HepG2 (cell line): Measurements from ENCODE around the gene NRSN2. TPM values are rescaled to one million over a fixed set of nuclear protein-coding genes. Genes with fewer than 3 reads are reported as not detected.

Experiments used
- ETV6 ChIP-seq: sonication (generic); formaldehyde crosslinking; conservative IDR thresholded peaks from 2 replicates; pipeline ENCODE4 v1.4.0; 2020; ENCODE audit warnings: missing genetic modification reagents
- JUN ChIP-seq: sonication (generic); formaldehyde crosslinking; IDR thresholded peaks from 2 replicates; pipeline ENCODE4 v1.4.0; 2020; ENCODE audit warnings: mild to moderate bottlenecking, missing genetic modification reagents
- MEIS2 ChIP-seq: sonication (generic); formaldehyde crosslinking; IDR thresholded peaks from 2 replicates; pipeline ENCODE4 v1.9.0; 2021; ENCODE audit warnings: mild to moderate bottlenecking, missing genetic modification reagents
- PHF20 ChIP-seq: sonication (generic); formaldehyde crosslinking; IDR thresholded peaks from 2 replicates; pipeline ENCODE4 v1.5.0; 2020; ENCODE audit warnings: mild to moderate bottlenecking, missing genetic modification reagents
- PHF5A ChIP-seq: IDR thresholded peaks from one replicate; pipeline ENCODE4 v1.6.1; 2018; ENCODE audit warnings: low read depth, missing genetic modification reagents; ENCODE audit not compliant: unreplicated experiment
- RBFOX2 ChIP-seq: fragments of 200-400 bp; formaldehyde crosslinking; IDR thresholded peaks from 2 replicates; pipeline ENCODE4 v1.6.1; 2017; ENCODE audit warnings: low read depth, mild to moderate bottlenecking, low read length
- SRF ChIP-seq: IDR thresholded peaks from 2 replicates; pipeline ENCODE4 v1.6.1; 2011; ENCODE audit warnings: mild to moderate bottlenecking, low read depth, low read length, moderate library complexity
- ZFX ChIP-seq: sonication (generic); formaldehyde crosslinking; IDR thresholded peaks from 2 replicates; pipeline ENCODE4 v1.4.0; 2020; ENCODE audit warnings: mild to moderate bottlenecking, low read depth, missing genetic modification reagents, moderate library complexity
- ZNF501 ChIP-seq: sonication (generic); formaldehyde crosslinking; IDR thresholded peaks from 2 replicates; pipeline ENCODE4 v1.5.1; 2020; ENCODE audit warnings: mild to moderate bottlenecking, moderate library complexity, missing genetic modification reagents
- ZNF530 ChIP-seq: sonication (generic); formaldehyde crosslinking; IDR thresholded peaks from 2 replicates; pipeline ENCODE4 v1.5.0; 2020; ENCODE audit warnings: low read depth, mild to moderate bottlenecking, missing genetic modification reagents
- ZNF672 ChIP-seq: sonication (generic); formaldehyde crosslinking; IDR thresholded peaks from 2 replicates; pipeline ENCODE4 v1.8.1; 2022; ENCODE audit warnings: missing genetic modification reagents
- ZNF75D ChIP-seq: sonication (generic); formaldehyde crosslinking; IDR thresholded peaks from 2 replicates; pipeline ENCODE4 v1.8.1; 2023; ENCODE audit warnings: missing genetic modification reagents, mild to moderate bottlenecking, borderline replicate concordance
- ZSCAN29 ChIP-seq: sonication (generic); formaldehyde crosslinking; conservative IDR thresholded peaks from 2 replicates; pipeline ENCODE4 v1.4.0; 2020; ENCODE audit warnings: mild to moderate bottlenecking, missing genetic modification reagents
- polyA plus RNA-seq, 8 experiments: library from polyadenylated mRNA; depleted of rRNA in 3 of 8; stranded (reverse) in 7 of 8; unstranded in 1 of 8; fragments of >200 nt; fragmentation: Illumina TruSeq in 4 of 8; extraction: Trizol in 4 of 8; gene quantifications; 2 replicates each; pipeline versions ENCODE4 v1.2.1 to v1.2.3, GENCODE V29; 2011 to 2016; ENCODE audit warnings: low read depth in 4 of 8, missing spikeins in 1 of 8, mixed read lengths in 1 of 8; ENCODE audit not compliant: insufficient read depth in 1 of 8
- total RNA-seq, 5 experiments: library from RNA; depleted of rRNA; stranded (reverse); fragments of >200 nt; fragmentation: Illumina TruSeq; extraction: Trizol; gene quantifications; 2 replicates each; pipeline ENCODE4 v1.2.3, GENCODE V29; 2016; ENCODE audit warnings: low read depth in 1 of 5
- TF ChIP-seq, protein P1 (sequence below): sonication (generic); formaldehyde crosslinking; IDR thresholded peaks from 2 replicates; pipeline ENCODE4 v1.9.0; 2021; ENCODE audit warnings: mild to moderate bottlenecking, missing genetic modification reagents
- TF ChIP-seq, protein P2 (sequence below): sonication (generic); formaldehyde crosslinking; IDR thresholded peaks from 2 replicates; pipeline ENCODE4 v1.4.0; 2020; ENCODE audit warnings: missing genetic modification reagents, borderline replicate concordance
- TF ChIP-seq, protein P3 (sequence below): sonication (generic); formaldehyde crosslinking; IDR thresholded peaks from 2 replicates; pipeline ENCODE4 v1.5.0; 2020; ENCODE audit warnings: missing genetic modification reagents, mild to moderate bottlenecking, borderline replicate concordance
- TF ChIP-seq, protein P4 (sequence below): sonication (generic); formaldehyde crosslinking; IDR thresholded peaks from 2 replicates; pipeline ENCODE4 v1.9.0; 2022; ENCODE audit warnings: missing genetic modification reagents, mild to moderate bottlenecking, borderline replicate concordance
- TF ChIP-seq, protein P5 (sequence below): sonication (generic); formaldehyde crosslinking; IDR thresholded peaks from 2 replicates; pipeline ENCODE4 v1.5.0; 2020; ENCODE audit warnings: missing genetic modification reagents

Gene NRSN2
- total and polyA plus RNA-seq, 2 of the 13 experiments (the other 11 are each of a cell fraction or from before 2014, with no cell fraction given): 32.3 to 49.4 TPM

DNA sequence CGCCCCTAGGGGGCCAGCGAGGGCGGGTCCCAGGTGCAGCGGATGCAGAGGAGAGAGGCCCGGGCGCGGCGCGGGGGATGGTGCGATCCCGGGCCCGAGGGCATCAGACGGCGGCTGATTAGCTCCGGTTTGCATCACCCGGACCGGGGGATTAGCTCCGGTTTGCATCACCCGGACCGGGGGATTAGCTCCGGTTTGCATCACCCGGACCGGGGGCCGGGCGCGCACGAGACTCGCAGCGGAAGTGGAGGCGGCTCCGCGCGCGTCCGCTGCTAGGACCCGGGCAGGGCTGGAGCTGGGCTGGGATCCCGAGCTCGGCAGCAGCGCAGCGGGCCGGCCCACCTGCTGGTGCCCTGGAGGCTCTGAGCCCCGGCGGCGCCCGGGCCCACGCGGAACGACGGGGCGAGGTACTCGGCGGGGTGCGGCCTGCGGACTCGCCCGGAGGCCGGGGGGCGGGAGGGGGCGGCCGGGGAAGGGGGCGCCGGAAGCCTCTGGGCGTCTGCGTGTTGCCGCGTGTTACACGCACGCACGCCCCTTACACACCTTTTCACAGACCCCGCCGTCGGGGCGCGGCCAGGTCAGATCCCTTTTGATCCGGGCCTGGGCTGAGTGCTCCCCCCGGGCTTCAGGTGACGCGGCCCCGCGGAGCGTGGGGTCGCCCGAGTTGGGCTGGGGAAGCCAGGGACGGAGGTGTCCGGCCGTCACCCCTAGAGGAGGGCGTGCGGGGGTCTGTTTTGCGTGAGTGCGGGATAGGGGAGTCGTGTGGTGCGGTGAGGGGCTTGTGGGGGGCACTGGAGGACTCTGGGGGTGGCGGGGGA is 34.1 kb downstream of the NRSN2 start (continued):
- peak; percentile 94 for TF ChIP-seq ETV6 (CRISPR knock-in tag)
- TF ChIP-seq, protein P1, sequence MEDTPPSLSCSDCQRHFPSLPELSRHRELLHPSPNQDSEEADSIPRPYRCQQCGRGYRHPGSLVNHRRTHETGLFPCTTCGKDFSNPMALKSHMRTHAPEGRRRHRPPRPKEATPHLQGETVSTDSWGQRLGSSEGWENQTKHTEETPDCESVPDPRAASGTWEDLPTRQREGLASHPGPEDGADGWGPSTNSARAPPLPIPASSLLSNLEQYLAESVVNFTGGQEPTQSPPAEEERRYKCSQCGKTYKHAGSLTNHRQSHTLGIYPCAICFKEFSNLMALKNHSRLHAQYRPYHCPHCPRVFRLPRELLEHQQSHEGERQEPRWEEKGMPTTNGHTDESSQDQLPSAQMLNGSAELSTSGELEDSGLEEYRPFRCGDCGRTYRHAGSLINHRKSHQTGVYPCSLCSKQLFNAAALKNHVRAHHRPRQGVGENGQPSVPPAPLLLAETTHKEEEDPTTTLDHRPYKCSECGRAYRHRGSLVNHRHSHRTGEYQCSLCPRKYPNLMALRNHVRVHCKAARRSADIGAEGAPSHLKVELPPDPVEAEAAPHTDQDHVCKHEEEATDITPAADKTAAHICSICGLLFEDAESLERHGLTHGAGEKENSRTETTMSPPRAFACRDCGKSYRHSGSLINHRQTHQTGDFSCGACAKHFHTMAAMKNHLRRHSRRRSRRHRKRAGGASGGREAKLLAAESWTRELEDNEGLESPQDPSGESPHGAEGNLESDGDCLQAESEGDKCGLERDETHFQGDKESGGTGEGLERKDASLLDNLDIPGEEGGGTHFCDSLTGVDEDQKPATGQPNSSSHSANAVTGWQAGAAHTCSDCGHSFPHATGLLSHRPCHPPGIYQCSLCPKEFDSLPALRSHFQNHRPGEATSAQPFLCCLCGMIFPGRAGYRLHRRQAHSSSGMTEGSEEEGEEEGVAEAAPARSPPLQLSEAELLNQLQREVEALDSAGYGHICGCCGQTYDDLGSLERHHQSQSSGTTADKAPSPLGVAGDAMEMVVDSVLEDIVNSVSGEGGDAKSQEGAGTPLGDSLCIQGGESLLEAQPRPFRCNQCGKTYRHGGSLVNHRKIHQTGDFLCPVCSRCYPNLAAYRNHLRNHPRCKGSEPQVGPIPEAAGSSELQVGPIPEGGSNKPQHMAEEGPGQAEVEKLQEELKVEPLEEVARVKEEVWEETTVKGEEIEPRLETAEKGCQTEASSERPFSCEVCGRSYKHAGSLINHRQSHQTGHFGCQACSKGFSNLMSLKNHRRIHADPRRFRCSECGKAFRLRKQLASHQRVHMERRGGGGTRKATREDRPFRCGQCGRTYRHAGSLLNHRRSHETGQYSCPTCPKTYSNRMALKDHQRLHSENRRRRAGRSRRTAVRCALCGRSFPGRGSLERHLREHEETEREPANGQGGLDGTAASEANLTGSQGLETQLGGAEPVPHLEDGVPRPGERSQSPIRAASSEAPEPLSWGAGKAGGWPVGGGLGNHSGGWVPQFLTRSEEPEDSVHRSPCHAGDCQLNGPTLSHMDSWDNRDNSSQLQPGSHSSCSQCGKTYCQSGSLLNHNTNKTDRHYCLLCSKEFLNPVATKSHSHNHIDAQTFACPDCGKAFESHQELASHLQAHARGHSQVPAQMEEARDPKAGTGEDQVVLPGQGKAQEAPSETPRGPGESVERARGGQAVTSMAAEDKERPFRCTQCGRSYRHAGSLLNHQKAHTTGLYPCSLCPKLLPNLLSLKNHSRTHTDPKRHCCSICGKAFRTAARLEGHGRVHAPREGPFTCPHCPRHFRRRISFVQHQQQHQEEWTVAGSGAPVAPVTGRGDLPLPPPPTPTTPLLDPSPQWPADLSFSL: no peak
- no peak for TF ChIP-seq PHF5A (CRISPR knock-in tag)
- TF ChIP-seq ZNF501 (CRISPR knock-in tag): peak; percentile 80; the same call in 1 of the 2 replicates
- TF ChIP-seq RBFOX2: peak; percentile 98
- 0 out of 2 replicates have a peak, but pooled peaks have one; percentile 52 for TF ChIP-seq ZNF75D (CRISPR knock-in tag)
- TF ChIP-seq ZSCAN29 (CRISPR knock-in tag): peak; percentile 93; the same call in 1 of the 2 replicates
- TF ChIP-seq, protein P2, sequence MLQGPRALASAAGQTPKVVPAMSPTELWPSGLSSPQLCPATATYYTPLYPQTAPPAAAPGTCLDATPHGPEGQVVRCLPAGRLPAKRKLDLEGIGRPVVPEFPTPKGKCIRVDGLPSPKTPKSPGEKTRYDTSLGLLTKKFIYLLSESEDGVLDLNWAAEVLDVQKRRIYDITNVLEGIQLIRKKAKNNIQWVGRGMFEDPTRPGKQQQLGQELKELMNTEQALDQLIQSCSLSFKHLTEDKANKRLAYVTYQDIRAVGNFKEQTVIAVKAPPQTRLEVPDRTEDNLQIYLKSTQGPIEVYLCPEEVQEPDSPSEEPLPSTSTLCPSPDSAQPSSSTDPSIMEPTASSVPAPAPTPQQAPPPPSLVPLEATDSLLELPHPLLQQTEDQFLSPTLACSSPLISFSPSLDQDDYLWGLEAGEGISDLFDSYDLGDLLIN (CRISPR knock-in tag): peak; percentile 73; the same call in 1 of the 2 replicates
- TF ChIP-seq MEIS2 (CRISPR knock-in tag): peak; percentile 74
- no peak for TF ChIP-seq ZNF672
- TF ChIP-seq, protein P3, sequence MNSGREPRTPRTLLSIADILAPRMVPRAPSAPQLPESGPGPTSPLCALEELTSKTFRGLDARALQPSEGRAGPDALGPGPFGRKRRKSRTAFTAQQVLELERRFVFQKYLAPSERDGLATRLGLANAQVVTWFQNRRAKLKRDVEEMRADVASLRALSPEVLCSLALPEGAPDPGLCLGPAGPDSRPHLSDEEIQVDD (CRISPR knock-in tag): peak; percentile 23
- TF ChIP-seq, protein P4, sequence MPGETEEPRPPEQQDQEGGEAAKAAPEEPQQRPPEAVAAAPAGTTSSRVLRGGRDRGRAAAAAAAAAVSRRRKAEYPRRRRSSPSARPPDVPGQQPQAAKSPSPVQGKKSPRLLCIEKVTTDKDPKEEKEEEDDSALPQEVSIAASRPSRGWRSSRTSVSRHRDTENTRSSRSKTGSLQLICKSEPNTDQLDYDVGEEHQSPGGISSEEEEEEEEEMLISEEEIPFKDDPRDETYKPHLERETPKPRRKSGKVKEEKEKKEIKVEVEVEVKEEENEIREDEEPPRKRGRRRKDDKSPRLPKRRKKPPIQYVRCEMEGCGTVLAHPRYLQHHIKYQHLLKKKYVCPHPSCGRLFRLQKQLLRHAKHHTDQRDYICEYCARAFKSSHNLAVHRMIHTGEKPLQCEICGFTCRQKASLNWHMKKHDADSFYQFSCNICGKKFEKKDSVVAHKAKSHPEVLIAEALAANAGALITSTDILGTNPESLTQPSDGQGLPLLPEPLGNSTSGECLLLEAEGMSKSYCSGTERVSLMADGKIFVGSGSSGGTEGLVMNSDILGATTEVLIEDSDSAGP (CRISPR knock-in tag): no peak
- TF ChIP-seq, protein P5, sequence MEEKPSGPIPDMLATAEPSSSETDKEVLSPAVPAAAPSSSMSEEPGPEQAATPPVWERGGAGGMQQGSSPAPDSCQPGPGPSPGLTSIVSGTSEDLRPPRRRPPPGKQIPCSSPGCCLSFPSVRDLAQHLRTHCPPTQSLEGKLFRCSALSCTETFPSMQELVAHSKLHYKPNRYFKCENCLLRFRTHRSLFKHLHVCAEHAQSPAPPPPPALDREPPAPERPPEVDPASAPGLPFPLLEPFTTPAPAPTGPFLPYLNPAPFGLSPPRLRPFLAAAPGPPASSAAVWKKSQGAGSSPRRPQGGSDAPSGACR (CRISPR knock-in tag): peak; percentile 78
- TF ChIP-seq ZFX (CRISPR knock-in tag): peak; percentile 84
- TF ChIP-seq PHF20 (CRISPR knock-in tag): peak; percentile 45; the same call in 1 of the 2 replicates
- TF ChIP-seq SRF: 0 out of 2 replicates have a peak, but pooled peaks have one; percentile 10
- TF ChIP-seq JUN (CRISPR knock-in tag): no peak; the same call in none of the 2 replicates
- TF ChIP-seq ZNF530: no peak
